Transverse colon (tissue), 3 donors: ENCODE results near the gene CEMIP2.

Experiments
- CTCF ChIP-seq, 5 experiments: fragments of 200-600 bp in 3 of 5; fragments of 450-650 bp in 2 of 5; sonication (generic) in 3 of 5; IDR thresholded peaks; 1 replicate in 2 of 5; 2 replicates in 3 of 5; pipeline ENCODE4 v1.5.1; 2016 to 2017; ENCODE audit warnings: antibody characterized with exemption in 5 of 5, inconsistent platforms in 3 of 5, mild to moderate bottlenecking in 2 of 5, moderate library complexity in 1 of 5
- EP300 ChIP-seq: sonication (generic); formaldehyde crosslinking; IDR thresholded peaks from one replicate; pipeline ENCODE4 v1.6.1; 2017; ENCODE audit warnings: antibody characterized with exemption, low read depth
- POLR2A ChIP-seq: fragments of 450-650 bp; IDR thresholded peaks from one replicate; pipeline ENCODE4 v1.6.1; 2016; ENCODE audit warnings: antibody characterized with exemption, mild to moderate bottlenecking, moderate library complexity

- TF ChIP-seq CTCF (IDR thresholded peaks at IDR 0.05) (no peak), EP300 (no peak), POLR2A (no peak)
Measured at GRCh38 chr9:71638627-71639026, 129.7 kb downstream of the CEMIP2 start.
